Uterine smooth muscle cell (primary cell): ENCODE results near the gene RHBDD3. TPM values are rescaled to one million over a fixed set of nuclear protein-coding genes. Genes with fewer than 3 reads are reported as not detected.

Experiments used
- total RNA-seq: library from RNA; depleted of rRNA; stranded (reverse); fragments of >200 nt; gene quantifications from 2 replicates; pipeline ENCODE4 v1.2.3, GENCODE V29; 2014

RHBDD3 gene
- 16.5 and 21.4 TPM in 2 replicates for total RNA-seq

GRCh38 chr22:29267858-29268510, at the start of gene RHBDD3, which contains the start of gene EWSR1:
Gene RHBDD3 (minus strand): TSS chr22:29267981. CDS start chr22:29265626, 2,355 bp downstream.
Gene EWSR1 (plus strand): TSS chr22:29268268. CDS start chr22:29268337, 69 bp downstream.

GRCh38 chr22:29315286-29316140, 47.7 kb upstream of the RHBDD3 start, which contains the start of gene RASL10A:
Gene RASL10A (minus strand): TSS chr22:29315697. CDS start chr22:29315246, 451 bp downstream.

GRCh38 chr22:29306175-29306834, 38.5 kb upstream of the RHBDD3 start, which contains the start of gene GAS2L1:
Gene GAS2L1 (plus strand): TSS chr22:29306650. CDS start chr22:29308106, 1,456 bp downstream.

Other genes starting within 250 kb of the RHBDD3 start
- not detected in 2 replicates for gene C22orf31, start 206.2 kb downstream of the RHBDD3 start, total RNA-seq
- gene KREMEN1, start 194.9 kb downstream of the RHBDD3 start, total RNA-seq = 3.1 and 6.6 TPM in 2 replicates
- gene EMID1, start 62.1 kb downstream of the RHBDD3 start, total RNA-seq = not detected in 2 replicates
- gene EWSR1, start 287 bp upstream of the RHBDD3 start, total RNA-seq = 144 and 219 TPM in 2 replicates
- gene GAS2L1, start 38.7 kb upstream of the RHBDD3 start, total RNA-seq = 8.7 and 12.6 TPM in 2 replicates
- gene RASL10A, start 47.7 kb upstream of the RHBDD3 start, total RNA-seq = not detected in 2 replicates
- gene AP1B1, start 120.6 kb upstream of the RHBDD3 start, total RNA-seq = 59.5 and 69.8 TPM in 2 replicates
- gene RFPL1, start 170.6 kb upstream of the RHBDD3 start, total RNA-seq = not detected in 2 replicates
- gene NEFH, start 212.2 kb upstream of the RHBDD3 start, total RNA-seq = 0.37 and 0.44 TPM in 2 replicates